Stimulated activated CD8-positive, alpha-beta memory T cell treated with anti-CD3 and anti-CD28 coated beads, Interleukin-2, amount 100 ng/mL, for 1 hour (primary cell): ENCODE measurements around the gene CAMK2G.

Experiments
- DNase-seq, 2 donors: peaks; one replicate each; pipeline ENCODE4 v3.0.0-alpha.2; 2020; ENCODE audit warnings: low read depth in 2 of 2

The CAMK2G gene

DNA sequence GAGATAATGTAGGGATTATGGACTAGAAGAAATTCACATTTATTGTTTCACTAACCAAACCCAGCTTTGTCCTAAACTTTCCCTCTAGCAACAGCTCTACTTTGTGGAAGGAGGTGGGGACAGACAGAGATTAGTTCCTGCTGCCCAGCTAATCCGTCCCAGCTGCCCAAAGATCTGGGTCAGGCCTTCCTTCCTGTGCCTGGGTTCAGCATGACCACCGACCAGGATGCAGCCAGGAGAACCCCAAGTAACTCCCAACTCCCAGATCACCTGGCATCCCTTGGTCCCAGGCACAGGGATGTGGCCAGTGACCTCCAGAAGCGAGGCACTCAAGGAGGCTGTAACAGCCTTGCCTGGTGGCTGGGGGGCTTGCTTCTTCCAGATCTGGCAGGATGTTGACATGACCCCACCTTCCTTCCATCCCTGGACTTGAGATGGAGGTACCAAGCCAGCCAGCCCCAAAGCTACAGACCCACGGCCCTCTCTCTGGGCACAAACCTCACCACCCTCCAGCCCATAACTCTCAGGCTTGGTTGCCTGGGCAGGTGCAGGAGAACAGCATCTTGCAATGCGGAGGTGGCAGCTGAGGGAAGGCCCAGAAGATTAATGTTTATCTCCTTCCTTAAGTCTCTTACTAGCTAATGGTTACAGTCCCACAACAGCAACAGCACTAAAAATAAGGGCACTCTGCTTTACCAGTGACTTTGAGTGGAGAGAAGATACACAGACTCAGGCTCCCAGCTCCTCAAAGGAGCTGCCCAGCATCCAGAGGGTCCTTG lies 11.1 kb downstream of the CAMK2G start:
- no peak for DNase-seq

DNA sequence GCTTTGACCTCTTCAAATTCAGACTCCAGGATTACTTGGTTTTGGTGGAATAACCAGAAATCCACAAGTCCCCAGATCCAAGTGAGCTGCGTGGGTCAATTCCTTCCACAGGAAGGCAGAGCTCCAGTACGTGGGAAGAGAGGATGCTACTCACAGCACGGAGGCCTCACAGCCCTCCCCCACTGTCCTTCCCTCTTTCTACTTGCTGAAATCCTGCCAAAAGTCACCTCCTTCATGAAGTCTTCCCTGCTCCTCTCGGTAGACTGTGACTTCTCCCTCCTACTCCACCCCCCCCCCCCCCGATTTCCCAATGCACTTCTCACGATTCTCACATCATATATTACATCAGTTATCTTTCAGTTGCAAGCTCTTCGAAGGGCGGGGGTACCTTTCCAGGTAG lies 12.3 kb downstream of the CAMK2G start:
- no peak for DNase-seq

DNA sequence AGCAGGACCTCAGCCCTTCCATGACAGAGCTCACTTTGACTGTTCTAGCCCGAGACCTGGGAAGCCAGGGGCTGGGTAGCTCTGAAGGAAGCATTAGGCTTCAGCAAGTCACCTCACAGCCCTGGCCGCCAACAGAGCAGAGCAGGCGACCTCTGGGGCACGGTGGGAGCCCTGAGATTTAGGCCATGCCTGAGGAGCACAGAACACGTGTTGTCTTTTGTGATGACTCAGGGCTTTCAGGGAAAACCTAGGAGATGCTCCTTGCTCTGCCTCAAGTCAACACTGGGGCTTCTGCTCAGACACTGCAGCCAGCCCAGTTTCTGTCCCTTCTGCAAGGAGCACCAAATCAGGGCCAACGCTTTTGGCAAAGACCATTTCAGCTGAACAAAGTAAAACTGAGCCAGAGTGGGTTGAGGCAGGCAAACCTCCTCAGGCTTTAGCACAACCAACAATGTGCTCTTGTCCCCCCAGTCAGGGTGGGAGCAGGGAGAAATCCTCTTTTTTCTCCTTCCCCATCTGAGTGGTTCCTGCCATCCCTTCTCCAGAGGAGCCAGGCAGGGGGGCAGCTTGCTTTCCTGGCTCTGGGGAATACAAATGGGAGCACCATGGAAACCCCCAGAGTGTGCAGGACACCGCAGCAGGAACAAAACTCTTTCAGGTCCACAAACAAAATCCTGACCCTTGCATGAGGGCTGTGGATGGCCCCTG lies 14.4 kb downstream of the CAMK2G start:
- no peak for DNase-seq

DNA sequence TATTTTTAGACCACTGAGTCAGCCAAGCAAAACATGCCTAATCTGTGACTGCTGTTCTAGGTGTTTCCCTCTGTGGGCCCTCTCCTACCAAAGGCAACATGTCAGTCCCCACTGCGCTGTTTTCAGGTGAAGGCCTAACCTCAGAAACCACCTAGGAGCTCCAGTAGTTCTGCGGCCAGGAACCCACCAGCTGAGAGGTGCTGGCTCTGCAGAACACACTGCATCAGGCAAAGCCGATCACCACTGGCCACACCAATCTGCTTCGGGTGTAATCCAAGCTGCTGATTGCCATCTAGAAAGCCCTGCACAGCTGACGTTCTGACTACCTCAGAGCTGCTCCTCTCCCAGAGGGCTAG lies 14.9 kb downstream of the CAMK2G start:
- DNase-seq = no peak

DNA sequence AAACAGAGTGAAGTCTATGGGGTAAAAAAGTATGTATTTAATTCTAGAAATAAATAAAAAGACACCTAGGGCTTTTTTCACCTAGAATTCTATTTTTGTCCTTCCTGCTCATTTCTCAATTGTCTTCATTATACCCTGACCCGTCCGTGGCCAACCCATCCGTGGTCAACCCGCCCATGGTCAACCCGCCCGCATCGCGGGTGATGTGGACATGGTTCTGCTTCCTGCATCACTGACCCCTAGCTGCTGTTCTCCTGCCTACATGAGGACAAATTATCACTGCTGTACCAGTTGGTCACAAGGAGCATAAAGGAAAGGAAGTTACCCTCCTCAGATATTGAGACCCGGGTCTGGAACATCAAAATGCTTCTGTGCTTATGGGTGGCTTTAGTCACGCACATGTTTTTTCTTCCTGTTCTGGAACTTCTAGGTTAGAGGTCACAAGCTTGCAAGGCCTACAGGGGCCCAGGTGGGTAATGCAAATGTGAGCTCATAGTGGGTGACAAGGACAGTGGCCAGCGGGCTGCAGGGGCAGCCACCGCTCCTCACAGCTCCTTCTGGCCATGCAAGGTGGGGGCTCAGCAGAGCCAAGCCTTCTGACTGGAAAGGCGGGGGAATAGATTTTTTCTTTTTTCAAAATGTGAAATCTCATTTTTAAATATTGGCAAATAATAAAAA lies 15.5 kb downstream of the CAMK2G start:
- no peak for DNase-seq

DNA sequence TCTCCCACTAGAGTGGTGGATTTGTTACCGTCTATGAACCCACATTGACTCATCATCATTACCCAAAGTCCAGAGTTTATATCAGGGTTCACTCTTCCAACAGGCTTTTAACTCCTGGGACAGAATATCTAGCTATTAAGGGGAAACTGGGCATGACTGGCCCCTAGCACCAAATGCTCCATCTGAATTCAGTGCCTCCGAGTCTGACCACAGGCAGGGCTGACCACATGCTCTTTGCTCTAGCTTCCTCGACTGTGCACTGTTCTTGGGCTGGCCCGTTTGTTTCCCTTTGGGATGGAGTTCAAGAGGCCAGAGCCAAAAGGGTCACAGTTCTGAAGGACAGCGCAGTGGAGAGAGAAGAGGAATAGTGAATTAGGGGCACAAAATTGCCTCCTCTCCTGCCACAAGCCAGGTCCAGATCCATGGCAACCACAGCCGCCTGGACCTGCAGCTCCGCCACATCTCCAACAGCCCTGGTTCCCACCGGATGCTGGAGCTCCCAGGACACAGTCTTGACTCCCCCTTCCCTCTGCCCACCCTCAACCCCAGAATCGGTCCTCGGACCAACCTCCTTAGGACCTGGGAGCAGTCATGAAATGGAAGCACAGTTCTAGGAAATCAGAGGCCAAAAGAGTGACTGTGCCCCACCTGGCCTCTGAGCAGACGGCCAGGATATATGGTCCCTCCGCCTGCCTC lies 16.2 kb downstream of the CAMK2G start:
- no peak for DNase-seq

DNA sequence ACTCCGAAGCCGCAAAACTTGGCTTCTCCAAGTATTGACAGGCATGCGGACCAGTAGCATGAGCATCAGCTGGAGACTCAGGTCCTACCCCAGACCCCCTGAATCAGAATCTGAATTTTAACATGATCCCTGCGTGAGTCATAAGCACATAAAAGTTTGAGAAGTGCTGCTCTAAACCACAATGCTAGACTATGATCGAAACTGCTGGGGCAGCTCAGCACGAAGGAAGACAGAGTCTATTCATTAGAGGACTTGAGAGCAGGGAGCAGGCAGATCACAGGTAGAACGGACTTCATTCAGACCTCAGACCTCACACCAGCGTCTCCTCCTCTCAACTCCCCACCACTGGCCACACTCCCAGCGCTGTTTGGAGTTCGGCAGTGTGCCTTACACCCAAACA lies 16.9 kb downstream of the CAMK2G start:
- no peak for DNase-seq

DNA sequence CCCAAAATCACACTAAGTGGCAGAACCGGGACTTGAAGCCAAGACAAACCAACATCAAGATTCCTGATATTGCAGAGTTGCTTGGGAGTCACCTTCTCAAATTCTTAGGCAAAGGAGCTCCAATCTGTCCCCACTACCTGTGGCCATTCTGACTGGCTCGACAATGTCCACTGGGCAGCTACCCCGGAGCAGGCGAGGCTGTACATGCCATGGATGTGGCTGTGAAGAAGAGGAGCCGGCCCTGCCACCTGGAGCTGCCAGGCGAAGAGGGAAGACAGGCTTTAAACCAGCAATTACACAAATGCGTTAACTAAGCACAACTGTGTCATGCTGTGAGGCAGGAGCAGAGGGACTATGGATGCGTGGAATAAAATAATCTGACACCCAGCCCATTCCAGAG lies 18.1 kb downstream of the CAMK2G start:
- DNase-seq = no peak

DNA sequence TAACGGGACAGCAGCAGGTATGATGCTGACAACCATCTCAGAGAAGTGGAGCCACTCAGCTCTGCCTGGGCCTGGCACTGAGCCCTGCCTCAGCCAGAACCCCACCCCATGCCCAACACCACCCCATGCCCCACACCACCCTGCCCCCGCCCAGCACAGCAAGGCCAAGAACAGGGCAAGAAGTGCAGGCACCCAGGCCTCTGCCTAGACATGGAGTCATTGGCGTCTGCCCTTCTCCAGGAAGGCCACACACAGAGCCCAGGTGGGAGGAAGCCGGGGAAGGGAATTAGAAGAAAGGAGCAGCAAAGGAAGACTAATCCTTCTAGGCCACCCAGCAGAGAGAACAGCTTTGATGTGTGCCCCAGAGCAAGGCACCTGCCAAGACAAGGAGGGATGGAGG lies 18.9 kb downstream of the CAMK2G start:
- no peak for DNase-seq

DNA sequence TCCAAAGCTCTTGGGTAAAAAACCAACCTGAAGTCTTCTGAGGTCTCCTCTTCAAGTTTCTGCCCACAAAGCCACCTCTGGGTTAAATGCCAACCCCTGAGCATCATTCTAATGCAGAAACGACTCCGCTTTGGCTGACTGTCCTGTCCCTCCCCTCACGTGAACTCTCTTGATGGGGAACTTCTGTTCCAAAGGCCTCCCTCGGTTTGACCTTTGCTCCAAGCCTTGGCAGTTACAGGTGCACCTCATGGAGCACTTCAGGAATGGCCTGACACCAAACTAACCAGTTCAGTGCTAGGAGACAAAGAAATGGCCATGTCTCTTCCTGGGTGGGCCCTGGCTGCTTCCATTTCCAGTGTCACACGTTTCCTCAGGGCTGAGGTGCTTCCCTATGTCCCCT lies 20.0 kb downstream of the CAMK2G start:
- DNase-seq = no peak

DNA sequence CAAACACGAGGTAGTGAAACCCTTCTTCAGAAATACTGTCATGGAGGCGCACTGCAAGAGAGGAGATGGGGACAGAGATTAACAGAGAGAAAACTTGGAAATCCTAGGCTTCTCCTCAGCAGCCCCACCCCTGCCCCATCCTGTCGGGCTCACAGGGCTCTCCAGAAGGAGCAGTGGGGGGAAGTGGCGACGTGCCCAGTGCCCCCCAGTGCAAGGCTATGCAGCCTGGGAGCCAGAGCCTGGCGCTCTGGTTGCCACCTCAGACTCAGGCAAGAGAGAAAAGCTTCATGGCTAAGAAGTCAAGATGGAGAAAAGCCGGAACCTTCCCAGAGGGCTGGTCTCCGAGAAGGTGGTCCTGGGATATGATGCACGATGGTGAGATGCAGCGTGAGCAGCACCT lies 21.2 kb downstream of the CAMK2G start:
- no peak for DNase-seq

DNA sequence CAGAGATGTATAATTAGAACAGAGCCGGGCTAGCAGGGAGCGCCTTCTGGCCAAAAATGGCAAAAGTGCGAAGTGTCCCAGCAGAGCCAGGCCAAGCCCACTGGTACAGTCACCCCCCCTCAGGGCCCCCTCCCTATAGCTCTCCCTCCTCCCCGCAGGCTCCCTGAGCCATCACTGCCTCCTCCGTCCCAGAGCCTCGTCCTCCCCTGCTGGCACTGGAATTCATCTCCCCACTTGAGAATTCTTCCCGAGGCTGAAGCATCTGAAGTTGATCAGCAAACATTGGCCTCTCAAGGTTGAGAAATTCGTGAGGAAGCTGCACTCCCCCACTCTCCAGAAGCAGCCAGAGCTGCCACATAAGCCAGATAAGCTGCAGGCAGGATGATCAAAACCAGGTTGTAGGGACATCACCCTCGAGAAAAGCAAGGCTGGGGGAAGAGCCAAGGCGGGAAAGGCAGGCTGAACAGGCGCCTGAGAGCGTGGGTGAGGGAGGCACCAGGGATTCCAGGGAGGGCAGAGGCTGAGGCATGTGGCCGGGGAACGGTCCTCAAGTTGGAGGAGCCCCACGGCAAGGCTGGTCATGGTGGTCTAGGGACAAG lies 23.4 kb downstream of the CAMK2G start:
- DNase-seq = no peak

DNA sequence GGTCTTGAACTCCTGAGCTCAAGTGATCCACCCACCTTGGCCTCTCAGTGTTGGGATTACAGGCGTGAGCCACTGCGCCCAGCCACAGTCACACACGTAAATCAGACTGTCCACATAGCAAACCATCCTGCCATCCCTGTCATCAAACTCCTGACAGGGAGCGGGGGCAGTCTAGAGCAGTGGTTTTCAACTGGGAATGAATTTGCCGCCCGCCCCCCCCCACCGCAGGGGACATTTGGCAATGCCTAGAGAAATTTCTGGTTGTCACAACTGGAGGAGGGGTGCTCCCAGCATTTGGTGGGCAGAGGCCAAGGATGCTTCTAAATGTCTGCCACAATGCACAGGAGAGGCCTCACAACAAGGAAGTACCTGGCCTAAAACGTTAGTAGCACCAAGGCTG lies 24.1 kb downstream of the CAMK2G start:
- no peak for DNase-seq

DNA sequence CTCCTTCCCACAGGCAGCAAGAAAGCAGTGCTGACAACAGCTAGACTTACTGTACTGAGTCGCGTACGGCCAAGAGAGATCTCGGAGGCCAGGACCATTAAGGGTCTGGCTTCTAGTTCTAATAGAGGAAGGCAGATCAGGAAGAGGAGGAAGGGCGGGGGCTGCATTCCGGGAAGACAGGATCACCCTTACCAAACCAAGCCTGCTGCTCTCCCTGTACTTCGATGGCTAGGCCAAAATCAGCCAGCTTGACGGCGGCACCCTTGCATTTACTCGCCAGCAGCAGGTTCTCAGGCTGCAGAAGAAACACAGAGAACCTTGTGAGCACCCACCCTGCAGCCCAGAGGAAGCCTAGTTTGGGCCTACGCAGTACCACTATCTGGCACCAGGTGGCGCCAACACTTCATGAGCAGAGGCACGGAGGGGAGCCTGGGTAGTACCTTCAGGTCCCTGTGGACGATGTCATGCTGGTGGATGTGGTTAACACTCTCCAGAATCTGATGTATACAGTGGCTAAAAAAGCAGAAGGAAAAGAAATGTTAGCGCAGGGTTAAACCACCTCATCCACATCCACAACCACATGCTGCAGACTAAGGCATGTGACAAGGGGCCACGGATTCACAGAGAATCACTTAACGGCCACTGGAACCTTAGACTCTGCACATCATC lies 25.4 kb downstream of the CAMK2G start:
- DNase-seq = peak; percentile 79 to 88

DNA sequence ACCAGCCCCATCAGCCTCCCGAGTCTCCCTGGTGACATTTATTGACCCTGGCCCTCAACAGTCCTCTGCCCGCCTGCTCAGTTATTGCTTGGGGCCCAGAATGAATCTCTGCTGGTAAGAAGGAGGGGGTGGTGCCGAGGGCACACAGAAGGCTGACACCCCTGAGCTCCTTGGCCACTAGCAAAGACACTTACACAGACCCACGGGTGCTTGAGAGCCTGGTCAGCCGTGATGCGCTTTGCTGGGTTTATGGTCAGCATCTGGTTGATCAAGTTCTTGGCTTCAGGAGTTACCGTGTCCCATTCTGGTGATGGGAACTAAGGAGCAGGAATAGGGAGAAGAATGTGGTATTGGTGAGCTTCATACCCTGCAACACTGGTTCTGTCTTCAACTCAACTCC lies 27.3 kb downstream of the CAMK2G start:
- no peak for DNase-seq

DNA sequence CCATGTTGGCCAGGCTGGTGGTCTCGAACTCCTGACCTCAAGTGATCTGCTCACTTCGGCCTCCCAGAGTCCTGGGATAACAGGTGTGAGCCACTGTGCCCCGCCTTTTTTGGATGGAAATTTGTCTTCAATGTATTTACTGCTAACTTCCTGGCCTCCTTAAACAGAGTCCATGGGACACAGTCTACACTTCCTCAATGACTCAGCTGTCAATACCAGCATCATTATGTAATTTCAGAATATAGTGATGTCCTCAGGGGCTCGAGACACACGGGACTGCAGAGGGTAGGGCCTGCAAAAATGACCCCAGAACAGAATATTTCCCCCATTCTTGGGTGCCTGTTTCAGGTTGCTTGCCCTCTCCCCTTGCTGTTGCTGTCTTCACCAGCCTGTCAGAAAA lies 31.1 kb downstream of the CAMK2G start:
- no peak for DNase-seq

DNA sequence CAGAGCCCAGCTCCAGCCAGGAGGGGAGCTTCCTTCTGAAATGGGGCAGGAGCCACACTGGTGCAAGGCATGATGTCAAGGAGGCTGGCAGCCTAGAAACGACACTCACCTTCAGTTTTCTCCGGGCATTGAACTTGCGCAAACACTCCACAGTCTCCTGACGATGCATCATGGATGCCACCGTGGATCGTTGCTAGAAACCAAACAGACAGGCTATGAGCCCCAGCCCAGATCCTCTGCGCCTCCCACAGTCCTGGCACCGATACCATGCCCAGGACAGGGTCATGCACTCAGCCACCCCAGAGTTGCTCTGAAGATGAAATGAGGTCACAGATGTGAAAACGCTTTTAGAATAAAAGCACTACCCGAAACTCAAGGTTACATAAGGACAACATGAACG lies 32.0 kb downstream of the CAMK2G start:
- no peak for DNase-seq

DNA sequence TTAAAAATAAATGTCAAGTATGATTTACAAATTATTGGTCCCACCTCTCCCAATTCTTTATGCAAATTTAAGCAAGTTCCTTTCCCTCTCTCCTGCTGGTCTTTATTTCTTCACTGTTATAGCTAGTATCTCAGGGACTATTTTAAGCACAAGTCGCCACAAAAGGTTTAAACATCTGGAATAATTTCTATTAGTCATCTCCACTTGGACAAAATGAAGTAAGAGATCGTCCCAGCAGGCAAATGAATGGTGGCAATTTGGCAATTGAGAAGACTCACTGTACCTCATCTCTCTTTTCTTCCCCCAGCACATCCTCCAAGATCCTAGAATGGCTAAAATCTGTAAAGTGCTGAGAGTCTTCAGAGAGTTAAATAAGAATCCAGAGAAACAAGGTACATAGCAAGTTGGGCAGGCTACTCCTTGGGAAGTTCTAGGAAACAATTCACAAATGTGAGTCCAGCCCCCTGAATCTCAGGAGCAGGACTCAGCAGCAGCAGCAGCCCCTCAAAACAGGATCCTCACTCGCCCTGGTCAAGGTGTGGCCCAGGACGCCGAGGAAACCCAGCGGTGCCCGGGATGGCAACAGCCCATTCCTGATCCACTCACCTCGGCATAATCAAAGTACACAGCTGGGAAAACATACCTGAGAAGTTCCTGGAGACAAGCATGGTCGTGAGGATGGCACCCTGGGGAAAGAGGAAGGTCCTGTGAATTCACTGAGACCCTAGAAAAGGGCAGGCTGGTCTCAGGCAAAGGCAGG lies 32.6 kb downstream of the CAMK2G start:
- DNase-seq = no peak

DNA sequence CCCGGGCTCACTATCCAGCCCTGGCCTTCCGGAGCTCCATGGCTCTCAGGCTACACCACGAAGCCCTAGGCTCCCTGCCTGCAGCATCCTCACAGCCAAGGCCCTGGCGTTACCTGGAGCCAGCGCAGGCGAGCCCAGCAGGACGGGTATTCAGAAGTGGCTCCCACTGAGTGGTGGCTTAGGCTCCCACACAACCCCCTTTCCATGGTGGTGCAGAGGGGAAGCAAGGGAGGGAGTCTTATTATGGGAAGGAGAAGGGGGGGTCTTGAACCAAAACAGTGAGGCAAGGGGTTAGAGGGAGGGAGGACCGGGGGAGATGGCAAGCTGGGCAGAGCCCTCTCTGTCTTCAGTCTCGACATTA lies 33.3 kb downstream of the CAMK2G start:
- no peak for DNase-seq

DNA sequence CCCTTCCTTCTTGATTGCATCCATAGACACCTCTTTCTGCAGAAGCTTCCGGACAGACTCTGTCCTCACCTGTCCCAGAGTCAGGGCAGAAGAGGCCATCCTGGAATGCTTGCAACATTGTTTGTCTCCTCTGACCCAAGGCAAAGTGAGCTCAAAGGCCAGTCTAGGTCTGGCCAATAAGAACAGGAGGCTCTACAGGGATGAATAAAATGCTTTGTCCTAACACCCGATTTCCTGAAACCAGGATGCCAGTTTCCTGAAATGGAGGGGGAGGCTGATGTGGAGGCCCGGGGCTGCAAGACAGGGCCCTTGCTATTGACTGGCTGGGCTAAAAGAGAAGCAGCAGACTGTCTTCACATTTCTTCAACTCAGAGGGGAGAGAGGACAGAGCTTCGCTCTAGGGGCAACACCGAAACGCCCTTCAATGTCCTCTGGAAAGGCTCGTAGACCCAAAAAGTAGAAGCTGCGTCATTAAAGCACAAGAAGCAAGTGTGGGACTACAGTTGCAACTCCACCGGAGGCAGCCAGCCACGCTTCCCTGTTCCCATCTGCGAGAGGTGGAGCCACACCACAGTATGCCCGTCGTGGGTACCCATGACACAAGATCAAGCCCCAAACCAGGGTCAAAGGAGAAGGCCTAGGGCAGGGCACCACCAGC lies 33.8 kb downstream of the CAMK2G start:
- DNase-seq = no peak
